Suprapubic skin (tissue), 3 donors: ENCODE results near the gene MICU1.

Experiments
- POLR2A ChIP-seq, 2 donors: fragments of 450-650 bp; IDR thresholded peaks; one replicate each; pipeline ENCODE4 v1.6.1; 2017; ENCODE audit warnings: antibody characterized with exemption in 2 of 2, mild to moderate bottlenecking in 2 of 2, moderate library complexity in 2 of 2
- TF ChIP-seq, protein P1 (sequence below), 2 donors: fragments of 200-600 bp in 1 of 2; fragments of 450-650 bp in 1 of 2; sonication (generic) in 1 of 2; IDR thresholded peaks; one replicate each; pipeline ENCODE4 v1.5.1; 2016 to 2019; ENCODE audit warnings: antibody characterized with exemption in 2 of 2, mild to moderate bottlenecking in 1 of 2, moderate library complexity in 1 of 2

GRCh38 chr10:72499701-72500100, 126.2 kb downstream of the MICU1 start:
- TF ChIP-seq, protein P1, sequence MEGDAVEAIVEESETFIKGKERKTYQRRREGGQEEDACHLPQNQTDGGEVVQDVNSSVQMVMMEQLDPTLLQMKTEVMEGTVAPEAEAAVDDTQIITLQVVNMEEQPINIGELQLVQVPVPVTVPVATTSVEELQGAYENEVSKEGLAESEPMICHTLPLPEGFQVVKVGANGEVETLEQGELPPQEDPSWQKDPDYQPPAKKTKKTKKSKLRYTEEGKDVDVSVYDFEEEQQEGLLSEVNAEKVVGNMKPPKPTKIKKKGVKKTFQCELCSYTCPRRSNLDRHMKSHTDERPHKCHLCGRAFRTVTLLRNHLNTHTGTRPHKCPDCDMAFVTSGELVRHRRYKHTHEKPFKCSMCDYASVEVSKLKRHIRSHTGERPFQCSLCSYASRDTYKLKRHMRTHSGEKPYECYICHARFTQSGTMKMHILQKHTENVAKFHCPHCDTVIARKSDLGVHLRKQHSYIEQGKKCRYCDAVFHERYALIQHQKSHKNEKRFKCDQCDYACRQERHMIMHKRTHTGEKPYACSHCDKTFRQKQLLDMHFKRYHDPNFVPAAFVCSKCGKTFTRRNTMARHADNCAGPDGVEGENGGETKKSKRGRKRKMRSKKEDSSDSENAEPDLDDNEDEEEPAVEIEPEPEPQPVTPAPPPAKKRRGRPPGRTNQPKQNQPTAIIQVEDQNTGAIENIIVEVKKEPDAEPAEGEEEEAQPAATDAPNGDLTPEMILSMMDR (IDR thresholded peaks at IDR 0.05) = no peak
- no peak for TF ChIP-seq POLR2A (IDR thresholded peaks at IDR 0.05)
